GM12878 (cell line): ENCODE measurements around the gene CACHD1. TPM values are rescaled to one million over a fixed set of nuclear protein-coding genes. Genes with fewer than 3 reads are reported as not detected.

ENCODE experiments used
- ATAC-seq: fragments of 200-7000 bp; cut with Tn5 transposase; 3 replicates; pipeline ENCODE4 v1.9.1; 2020; ENCODE audit warnings: mild to moderate bottlenecking, moderate library complexity
- BruUV-seq: library from RNA; stranded (reverse); fragments of 400-500 nt; replicated peaks from 2 replicates; lab custom pipeline; 2021; lab: Mats Ljungman, UMichigan
- CTCF ChIA-PET: fragments of 300-600 bp; sonication (Branson Sonifier 250); formaldehyde crosslinking; extraction: SDS; loops from one replicate; lab custom pipeline; 2021; ENCODE audit warnings: inconsistent platforms; lab: Yijun Ruan, JAX
- POLR2A ChIA-PET: fragments of 350-600 bp; formaldehyde crosslinking; extraction: SDS; loops from one replicate; lab custom pipeline; 2021; ENCODE audit warnings: inconsistent platforms; lab: Charles Lee
- RAD21 ChIA-PET: fragments of 300-600 bp; sonication (Branson Sonifier 250); formaldehyde crosslinking; loops from one replicate; lab custom pipeline; 2023; ENCODE audit warnings: antibody characterized with exemption; ENCODE audit not compliant: unreplicated experiment; lab: Charles Lee
- SMC1A ChIA-PET: fragments of 300-600 bp; sonication (Branson Sonifier 250); formaldehyde crosslinking; loops from one replicate; lab custom pipeline; 2023; ENCODE audit not compliant: unreplicated experiment, uncharacterized antibody; lab: Charles Lee
- DNase-seq: peaks from one replicate; pipeline ENCODE4 v3.0.0-alpha.2; 2011; ENCODE audit warnings: low read depth, low spot score
- FAIRE-seq: peaks from 3 replicates; lab custom pipeline; 2011; peaks lifted over from hg19 to GRCh38; lab: Jason Lieb, UNC
- H2AFZ ChIP-seq: 2 replicates; pipeline ENCODE4 v1.6.0; 2011; ENCODE audit warnings: low read depth, low read length, control low read depth; ENCODE audit not compliant: control insufficient read depth
- H3K27ac ChIP-seq: 2 replicates; pipeline ENCODE4 v1.5.1; 2011; ENCODE audit warnings: control low read depth; ENCODE audit not compliant: control insufficient read depth, insufficient read depth
- H3K27me3 ChIP-seq, 2 experiments: replicated peaks in 1 of 2; 2 replicates each; pipeline versions ENCODE4 v1.6.0 to v1.6.1; 2011; ENCODE audit warnings: low read length in 1 of 2; ENCODE audit not compliant: control insufficient read depth in 2 of 2, insufficient read depth in 2 of 2
- H3K36me3 ChIP-seq, 2 experiments: 2 replicates each; pipeline ENCODE4 v1.5.1; 2011; ENCODE audit warnings: low read length in 1 of 2; ENCODE audit not compliant: control insufficient read depth in 2 of 2, insufficient read depth in 2 of 2
- H3K4me1 ChIP-seq: 2 replicates; pipeline ENCODE4 v1.6.1; 2011; ENCODE audit warnings: mild to moderate bottlenecking, low read length, moderate library complexity, mixed read lengths; ENCODE audit not compliant: control insufficient read depth, insufficient read depth
- H3K4me2 ChIP-seq: 2 replicates; pipeline ENCODE4 v1.6.0; 2011; ENCODE audit warnings: control low read depth; ENCODE audit not compliant: control insufficient read depth, insufficient read depth
- H3K4me3 ChIP-seq: fragments of 200-600 bp; sonication (generic); 2 replicates; pipeline ENCODE4 v1.5.1; 2016
- H3K79me2 ChIP-seq: 2 replicates; pipeline ENCODE4 v1.6.0; 2011; ENCODE audit warnings: low read length; ENCODE audit not compliant: control insufficient read depth, insufficient read depth
- H3K9ac ChIP-seq: 2 replicates; pipeline ENCODE4 v1.8.0; 2011; ENCODE audit warnings: low read length, control low read depth, mixed read lengths; ENCODE audit not compliant: control insufficient read depth, insufficient read depth
- H3K9me3 ChIP-seq: replicated peaks from 3 replicates; pipeline ENCODE4 v1.5.1; 2011; ENCODE audit warnings: mild to moderate bottlenecking, low read length; ENCODE audit not compliant: control insufficient read depth, insufficient read depth
- H4K20me1 ChIP-seq: 2 replicates; pipeline ENCODE4 v1.6.0; 2011; ENCODE audit not compliant: control insufficient read depth, insufficient read depth
- BACH1 ChIP-seq: fragments of 450-650 bp; IDR thresholded peaks from 2 replicates; pipeline ENCODE4 v1.6.1; 2017; ENCODE audit warnings: mild to moderate bottlenecking, borderline replicate concordance
- BCL11A ChIP-seq: IDR thresholded peaks from 2 replicates; pipeline ENCODE4 v1.6.1; 2011; ENCODE audit warnings: low read depth, low read length
- BHLHE40 ChIP-seq, 2 experiments: fragments of 450-650 bp in 1 of 2; IDR thresholded peaks; 2 replicates each; pipeline ENCODE4 v1.6.1; 2011 to 2017; ENCODE audit warnings: low read depth in 2 of 2, borderline replicate concordance in 1 of 2, improper control_type of control experiment in 1 of 2, low read length in 1 of 2, mild to moderate bottlenecking in 1 of 2
- CHD4 ChIP-seq: fragments of 200-600 bp; sonication (generic); IDR thresholded peaks from 2 replicates; pipeline ENCODE4 v1.6.1; 2016; ENCODE audit warnings: mild to moderate bottlenecking
- EED ChIP-seq: sonication (generic); IDR thresholded peaks from 2 replicates; pipeline ENCODE4 v1.6.1; 2016; ENCODE audit warnings: antibody characterized with exemption, low read depth
- FOXM1 ChIP-seq: IDR thresholded peaks from 2 replicates; pipeline ENCODE4 v1.6.1; 2012; ENCODE audit warnings: low read depth, mild to moderate bottlenecking, inconsistent platforms, low read length, moderate library complexity
- IRF3 ChIP-seq: fragments of 450-650 bp; IDR thresholded peaks from 2 replicates; pipeline ENCODE4 v1.6.1; 2014; ENCODE audit warnings: mild to moderate bottlenecking
- NFXL1 ChIP-seq: fragments of 450-650 bp; IDR thresholded peaks from 2 replicates; pipeline ENCODE4 v1.6.1; 2017; ENCODE audit warnings: antibody characterized with exemption, mild to moderate bottlenecking, borderline replicate concordance
- NR2C2 ChIP-seq: IDR thresholded peaks from 2 replicates; pipeline ENCODE4 v1.6.1; 2011; ENCODE audit warnings: borderline replicate concordance, low read depth; ENCODE audit not compliant: control insufficient read depth, insufficient read length
- PAX5 ChIP-seq: IDR thresholded peaks from 2 replicates; pipeline ENCODE4 v1.6.1; 2011; ENCODE audit warnings: low read depth, low read length, borderline replicate concordance
- POLR2AphosphoS2 ChIP-seq: IDR thresholded peaks from 2 replicates; pipeline ENCODE4 v1.6.1; 2011; ENCODE audit warnings: low read depth, mild to moderate bottlenecking, low read length, improper control_type of control experiment, moderate library complexity
- RAD21 ChIP-seq: IDR thresholded peaks from 2 replicates; pipeline ENCODE4 v1.6.1; 2011; ENCODE audit warnings: mild to moderate bottlenecking, low read depth, low read length, moderate library complexity; ENCODE audit not compliant: insufficient read depth
- SMC3 ChIP-seq: IDR thresholded peaks from 2 replicates; pipeline ENCODE4 v1.6.1; 2011; ENCODE audit warnings: low read length, improper control_type of control experiment, borderline replicate concordance
- SPI1 ChIP-seq: IDR thresholded peaks from 2 replicates; pipeline ENCODE4 v1.6.1; 2011; ENCODE audit warnings: low read depth, mild to moderate bottlenecking, low read length, moderate library complexity, borderline replicate concordance; ENCODE audit not compliant: insufficient read depth
- STAT3 ChIP-seq: IDR thresholded peaks from 2 replicates; pipeline ENCODE4 v1.6.1; 2011; ENCODE audit warnings: low read depth, low read length, improper control_type of control experiment
- TARDBP ChIP-seq: IDR thresholded peaks from 2 replicates; pipeline ENCODE4 v1.6.1; 2016; ENCODE audit warnings: borderline replicate concordance
- USF1 ChIP-seq: IDR thresholded peaks from 2 replicates; pipeline ENCODE4 v1.6.1; 2011; ENCODE audit warnings: borderline replicate concordance, low read depth, mild to moderate bottlenecking, moderate library complexity, mixed read lengths, low read length; ENCODE audit not compliant: insufficient read depth; ENCODE audit errors: extremely low read length
- ZBED1 ChIP-seq: IDR thresholded peaks from 2 replicates; pipeline ENCODE4 v1.6.1; 2016; ENCODE audit warnings: borderline replicate concordance
- WGBS: methylation state at CpG from one replicate; pipeline ENCODE4 v1.1.6; 2016; ENCODE audit warnings: low lambda C conversion rate; ENCODE audit not compliant: insufficient replicate concordance, insufficient coverage; ENCODE audit errors: missing lambda C conversion rate; 5-methylcytosine and 5-hydroxymethylcytosine counted together
- in situ Hi-C: fragments of 300-500 bp; cut with MboI; formaldehyde crosslinking; loops from 9 replicates; pipeline ENCODE4 v1.14.3; 2018; ENCODE audit warnings: mixed read lengths
- intact Hi-C: fragments of 100-400 bp; cut with micrococcal nuclease; formaldehyde crosslinking; loops from one replicate; pipeline ENCODE4 v1.14.2; 2022; ENCODE audit not compliant: unreplicated experiment
- polyA plus RNA-seq, 11 experiments: library from polyadenylated mRNA; depleted of rRNA in 4 of 11; unstranded in 6 of 11; stranded (reverse) in 5 of 11; fragments of >200 nt; fragmentation: Nextera tagmentation in 4 of 11; fragmentation: Illumina TruSeq in 1 of 11; extraction: Ambion mirVana in 4 of 11; extraction: Trizol in 1 of 11; gene quantifications; 1 replicate in 1 of 11; 2 replicates in 10 of 11; pipeline versions ENCODE4 v1.2.1 to v1.2.3, GENCODE V29; 2011 to 2016; ENCODE audit warnings: inconsistent platforms in 2 of 11, missing spikeins in 2 of 11, low read depth in 1 of 11
- total RNA-seq, 4 experiments: library from RNA; depleted of rRNA in 3 of 4; stranded (reverse); fragments of >200 nt in 3 of 4; fragmentation: Illumina TruSeq in 1 of 4; extraction: Trizol in 1 of 4; gene quantifications; 2 replicates each; pipeline versions ENCODE4 v1.2.1 to v1.2.3, GENCODE V29; 2013 to 2021
- TF ChIP-seq, protein P1 (sequence below): IDR thresholded peaks from 2 replicates; pipeline ENCODE4 v1.6.1; 2012; ENCODE audit warnings: improper control_type of control experiment, low read depth, low read length; ENCODE audit not compliant: insufficient replicate concordance

CACHD1 gene
- total and polyA plus RNA-seq, 10 of the 15 experiments (the other 5 are each of a cell fraction or from before 2014, with no cell fraction given), result 0.03 TPM; not detected in 9

DNA sequence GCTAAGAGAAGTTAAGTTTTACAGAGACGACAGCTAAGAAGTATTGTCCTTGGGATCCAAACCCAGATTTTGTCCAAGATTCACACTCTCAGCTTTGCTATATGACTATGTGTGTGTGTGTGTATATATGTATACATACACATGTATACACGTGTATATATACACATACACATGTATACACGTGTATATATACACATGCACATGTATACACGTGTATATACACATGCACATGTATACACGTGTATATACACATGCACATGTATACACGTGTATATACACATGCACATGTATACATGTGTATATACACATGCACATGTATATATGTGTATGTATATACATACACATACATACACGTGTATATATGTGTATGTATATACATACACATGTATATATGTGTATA is 3.9 kb upstream of the CACHD1 start:
- H3K9me3 ChIP-seq, result no peaks in the 10 kb centered on the region
- intact Hi-C loops, result no loop called here
- DNase-seq, result no peak
- TF ChIP-seq NFXL1, result no peak
- TF ChIP-seq BACH1, result no peak
- no peak for TF ChIP-seq ZBED1
- TF ChIP-seq BCL11A, result no peak
- no peak for TF ChIP-seq SMC3
- no peak for TF ChIP-seq BHLHE40 (IDR thresholded peaks at IDR 0.05; ENCODE audit: borderline replicate concordance in 1 of 2, low read depth in 2 of 2, low read length in 1 of 2)
- no peak for TF ChIP-seq EED
- TF ChIP-seq NR2C2, result no peak
- TF ChIP-seq PAX5, result no peak
- TF ChIP-seq CHD4, result no peak
- TF ChIP-seq RAD21, result no peak
- TF ChIP-seq POLR2AphosphoS2, result no peak
- TF ChIP-seq, protein P1, sequence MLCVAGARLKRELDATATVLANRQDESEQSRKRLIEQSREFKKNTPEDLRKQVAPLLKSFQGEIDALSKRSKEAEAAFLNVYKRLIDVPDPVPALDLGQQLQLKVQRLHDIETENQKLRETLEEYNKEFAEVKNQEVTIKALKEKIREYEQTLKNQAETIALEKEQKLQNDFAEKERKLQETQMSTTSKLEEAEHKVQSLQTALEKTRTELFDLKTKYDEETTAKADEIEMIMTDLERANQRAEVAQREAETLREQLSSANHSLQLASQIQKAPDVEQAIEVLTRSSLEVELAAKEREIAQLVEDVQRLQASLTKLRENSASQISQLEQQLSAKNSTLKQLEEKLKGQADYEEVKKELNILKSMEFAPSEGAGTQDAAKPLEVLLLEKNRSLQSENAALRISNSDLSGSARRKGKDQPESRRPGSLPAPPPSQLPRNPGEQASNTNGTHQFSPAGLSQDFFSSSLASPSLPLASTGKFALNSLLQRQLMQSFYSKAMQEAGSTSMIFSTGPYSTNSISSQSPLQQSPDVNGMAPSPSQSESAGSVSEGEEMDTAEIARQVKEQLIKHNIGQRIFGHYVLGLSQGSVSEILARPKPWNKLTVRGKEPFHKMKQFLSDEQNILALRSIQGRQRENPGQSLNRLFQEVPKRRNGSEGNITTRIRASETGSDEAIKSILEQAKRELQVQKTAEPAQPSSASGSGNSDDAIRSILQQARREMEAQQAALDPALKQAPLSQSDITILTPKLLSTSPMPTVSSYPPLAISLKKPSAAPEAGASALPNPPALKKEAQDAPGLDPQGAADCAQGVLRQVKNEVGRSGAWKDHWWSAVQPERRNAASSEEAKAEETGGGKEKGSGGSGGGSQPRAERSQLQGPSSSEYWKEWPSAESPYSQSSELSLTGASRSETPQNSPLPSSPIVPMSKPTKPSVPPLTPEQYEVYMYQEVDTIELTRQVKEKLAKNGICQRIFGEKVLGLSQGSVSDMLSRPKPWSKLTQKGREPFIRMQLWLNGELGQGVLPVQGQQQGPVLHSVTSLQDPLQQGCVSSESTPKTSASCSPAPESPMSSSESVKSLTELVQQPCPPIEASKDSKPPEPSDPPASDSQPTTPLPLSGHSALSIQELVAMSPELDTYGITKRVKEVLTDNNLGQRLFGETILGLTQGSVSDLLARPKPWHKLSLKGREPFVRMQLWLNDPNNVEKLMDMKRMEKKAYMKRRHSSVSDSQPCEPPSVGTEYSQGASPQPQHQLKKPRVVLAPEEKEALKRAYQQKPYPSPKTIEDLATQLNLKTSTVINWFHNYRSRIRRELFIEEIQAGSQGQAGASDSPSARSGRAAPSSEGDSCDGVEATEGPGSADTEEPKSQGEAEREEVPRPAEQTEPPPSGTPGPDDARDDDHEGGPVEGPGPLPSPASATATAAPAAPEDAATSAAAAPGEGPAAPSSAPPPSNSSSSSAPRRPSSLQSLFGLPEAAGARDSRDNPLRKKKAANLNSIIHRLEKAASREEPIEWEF, result no peak
- TF ChIP-seq SPI1, result no peak
- no peak for TF ChIP-seq USF1
- no peak for TF ChIP-seq FOXM1
- no peak for TF ChIP-seq TARDBP
- TF ChIP-seq IRF3, result no peak
- TF ChIP-seq STAT3, result no peak
- TF ChIP-seq, all 136 proteins: peak for 0
- in situ Hi-C loops, result no loop called here
- H3K79me2 ChIP-seq, result no peaks in the 10 kb centered on the region
- no peak overlapping the region for H2AFZ ChIP-seq
- H3K27me3 ChIP-seq, result peaks cover 8 to 12% of the 10 kb centered on the region in 2 experiments
- ATAC-seq, result no peak
- no peaks in the 10 kb centered on the region for H4K20me1 ChIP-seq
- H3K36me3 ChIP-seq, result no peaks in the 10 kb centered on the region
- no peak overlapping the region for H3K27ac ChIP-seq
- H3K4me3 ChIP-seq, result no peak overlapping the region
- ChIA-PET RAD21 (no interaction called here), POLR2A (no interaction called here), SMC1A (no interaction called here), CTCF (no interaction called here)
- no peak overlapping the region for H3K9ac ChIP-seq
- BruUV-seq, result no TSS peak
- H3K4me1 ChIP-seq, result no peaks in the 10 kb centered on the region
- H3K4me2 ChIP-seq, result no peak overlapping the region
- no peak for FAIRE-seq
- 16% methylated on average over 7 of the region's 7 CpGs for WGBS
